ENCODE results near the gene P2RX5.
A peak's percentile ranks its signal among the peaks of the same experiment; 100 is the strongest.

Gene P2RX5

DNA sequence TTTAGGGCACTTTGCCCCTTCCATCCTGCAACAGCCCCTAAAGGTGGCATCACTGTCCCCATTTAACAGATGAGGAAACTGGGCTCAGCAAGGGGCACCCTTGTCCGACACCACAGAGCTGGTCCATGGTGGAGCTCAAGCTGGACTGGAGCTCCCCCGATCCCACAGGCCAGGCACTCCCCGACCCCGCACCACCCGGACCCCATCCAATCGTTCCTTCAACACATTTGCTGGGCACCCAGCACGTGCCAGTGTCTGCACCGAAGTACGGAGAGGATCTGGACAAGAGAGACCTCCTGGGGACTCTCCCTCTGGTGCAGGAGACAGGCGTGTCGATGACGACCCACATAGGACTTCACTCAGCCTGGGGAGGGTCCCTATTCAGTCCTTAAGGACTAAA lies 13.9 kb downstream of the P2RX5 start:
- Mint-ChIP-seq H3K27ac (no peak overlapping the region), H3K4me3 (no peak overlapping the region), H3K9me3 (no peaks in the 10 kb centered on the region), H3K4me1 (peaks cover 30% of the 10 kb centered on the region), H3K27me3 (no peaks in the 10 kb centered on the region), H3K36me3 (peaks cover 23% of the 10 kb centered on the region)
- DNase-seq (ENCODE audit: low spot score in 2 of 2) (no peak), ATAC-seq (ENCODE audit: low read depth) (no peak)

DNA sequence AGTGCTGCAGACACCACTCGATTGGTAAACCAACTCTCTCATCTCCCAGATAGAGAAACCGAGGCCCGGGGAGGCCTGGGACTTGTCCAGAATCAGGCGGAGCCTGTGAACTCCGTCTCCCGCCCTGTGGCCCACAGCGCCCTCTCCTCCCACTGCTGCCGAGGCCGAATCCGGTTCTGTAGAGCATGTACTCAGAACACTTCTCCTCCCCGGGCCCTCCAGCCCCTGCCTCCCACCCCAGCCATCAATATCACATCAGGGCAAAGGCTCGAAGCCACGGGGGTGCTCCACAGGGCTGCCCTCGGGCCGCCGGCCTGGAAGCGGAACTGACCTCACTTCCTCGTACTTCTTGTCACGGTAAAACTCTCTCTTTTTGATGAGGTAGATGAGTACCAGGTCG lies 14.4 kb downstream of the P2RX5 start:
- H3K27ac Mint-ChIP-seq, result no peak overlapping the region
- no peaks in the 10 kb centered on the region for H3K9me3 Mint-ChIP-seq
- H3K27me3 Mint-ChIP-seq, result no peaks in the 10 kb centered on the region
- no peak for ATAC-seq (ENCODE audit: low read depth)
- no peak for DNase-seq (ENCODE audit: low spot score in 2 of 2)
- peaks cover 30% of the 10 kb centered on the region for H3K4me1 Mint-ChIP-seq
- no peak overlapping the region for H3K4me3 Mint-ChIP-seq
- H3K36me3 Mint-ChIP-seq, result peaks cover 23% of the 10 kb centered on the region

DNA sequence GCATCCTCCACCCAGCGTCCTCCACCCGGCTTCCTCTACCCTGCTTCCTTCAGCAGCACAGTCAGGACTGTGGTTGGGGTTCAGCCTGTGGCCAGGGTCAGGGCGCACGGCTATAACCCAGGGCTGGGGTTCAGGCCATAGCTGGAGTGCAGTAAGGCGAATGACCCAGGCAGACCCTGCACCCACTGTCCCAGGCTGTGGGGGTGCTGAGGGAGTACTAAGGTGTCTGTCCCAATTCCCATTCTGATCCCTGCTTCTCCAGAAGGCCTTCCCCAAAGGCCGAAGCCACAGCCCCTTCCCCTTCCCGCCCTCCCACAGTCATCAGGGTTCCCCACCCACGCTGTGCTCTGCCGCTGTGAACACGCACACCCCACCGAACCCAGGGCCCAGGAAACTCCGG lies 14.9 kb downstream of the P2RX5 start:
- no peak overlapping the region for H3K27ac Mint-ChIP-seq
- H3K4me1 Mint-ChIP-seq, result peaks cover 30% of the 10 kb centered on the region
- H3K4me3 Mint-ChIP-seq, result no peak overlapping the region
- DNase-seq (ENCODE audit: low spot score in 2 of 2) (no peak), ATAC-seq (ENCODE audit: low read depth) (no peak)
- H3K27me3 Mint-ChIP-seq, result no peaks in the 10 kb centered on the region
- H3K36me3 Mint-ChIP-seq, result peaks cover 23% of the 10 kb centered on the region
- no peaks in the 10 kb centered on the region for H3K9me3 Mint-ChIP-seq

DNA sequence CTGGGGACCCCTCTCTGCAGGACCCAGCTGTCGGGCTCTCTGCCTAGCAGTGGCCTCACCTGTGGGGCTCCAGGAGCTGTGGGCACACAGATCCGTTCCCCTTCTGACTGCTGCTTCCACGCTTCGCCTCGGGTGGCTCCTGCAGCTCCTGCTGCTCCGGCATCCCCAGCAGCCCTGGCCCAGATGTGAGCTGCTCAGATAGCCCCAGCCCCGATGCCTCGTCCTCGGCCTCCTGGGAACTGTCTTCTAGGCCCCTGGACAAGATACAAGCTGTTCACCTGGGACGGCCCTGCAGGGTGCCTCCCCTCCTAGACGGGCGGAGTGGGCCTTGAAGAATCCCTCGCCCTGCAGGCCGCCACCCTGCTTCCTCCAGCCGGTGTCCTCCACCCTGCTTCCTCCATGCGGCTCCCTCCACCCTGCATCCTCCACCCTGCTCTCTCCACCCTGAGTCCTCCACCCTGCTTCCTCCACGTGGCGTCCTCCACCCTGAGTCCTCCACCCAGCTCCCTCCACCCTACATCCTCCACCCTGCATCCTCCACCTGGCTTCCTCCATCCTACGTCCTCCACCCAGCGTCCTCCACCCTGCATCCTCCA lies 16.3 kb downstream of the P2RX5 start:
- peaks cover 27% of the 10 kb centered on the region for H3K4me1 Mint-ChIP-seq
- no peaks in the 10 kb centered on the region for H3K27me3 Mint-ChIP-seq
- no peak overlapping the region for H3K4me3 Mint-ChIP-seq
- H3K36me3 Mint-ChIP-seq, result peaks cover 26% of the 10 kb centered on the region
- ATAC-seq (ENCODE audit: low read depth) (no peak), DNase-seq (ENCODE audit: low spot score in 2 of 2) (no peak)
- no peaks in the 10 kb centered on the region for H3K9me3 Mint-ChIP-seq
- peak overlapping the region; percentile 73 for H3K27ac Mint-ChIP-seq

DNA sequence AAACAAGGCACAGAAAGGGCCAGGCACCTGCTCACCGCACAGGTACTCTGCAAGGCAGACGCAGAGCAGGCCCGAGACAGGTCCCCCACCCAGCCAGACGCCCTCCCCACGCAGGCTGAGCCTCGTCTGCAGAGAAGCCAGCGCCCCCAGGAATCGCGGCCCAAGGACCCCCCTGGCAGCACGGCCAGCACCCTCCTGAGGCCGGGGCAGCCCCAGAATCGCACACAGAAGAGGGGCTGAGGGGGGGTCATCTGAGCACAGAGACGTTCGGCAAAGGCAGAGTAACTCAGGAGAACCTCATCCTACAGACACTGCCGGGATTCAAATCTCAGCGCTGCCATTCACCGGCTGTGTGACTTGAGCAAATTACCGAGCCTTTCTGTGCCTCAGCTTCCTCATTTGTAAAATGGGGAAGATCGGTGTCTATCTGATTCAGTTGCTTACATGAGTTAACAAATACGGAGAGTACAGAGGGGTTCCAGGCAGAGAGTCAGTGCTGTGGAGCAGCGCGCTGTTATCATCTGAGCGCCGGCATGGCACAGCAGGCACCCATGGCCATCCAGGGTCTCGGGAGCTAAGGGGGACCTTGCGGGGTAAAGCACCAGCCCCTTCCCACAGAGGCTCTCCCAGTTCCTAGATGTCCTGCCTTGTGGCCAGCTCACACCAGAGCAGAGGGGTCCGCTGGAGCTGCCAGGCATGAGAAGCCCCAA lies 17.0 kb downstream of the P2RX5 start:
- no peak overlapping the region for H3K27ac Mint-ChIP-seq
- ATAC-seq (ENCODE audit: low read depth), result no peak
- DNase-seq (ENCODE audit: low spot score in 2 of 2), result no peak
- H3K4me3 Mint-ChIP-seq, result no peak overlapping the region
- H3K4me1 Mint-ChIP-seq, result peaks cover 25% of the 10 kb centered on the region
- no peaks in the 10 kb centered on the region for H3K9me3 Mint-ChIP-seq
- H3K27me3 Mint-ChIP-seq, result no peaks in the 10 kb centered on the region
- H3K36me3 Mint-ChIP-seq, result peaks cover 26% of the 10 kb centered on the region

DNA sequence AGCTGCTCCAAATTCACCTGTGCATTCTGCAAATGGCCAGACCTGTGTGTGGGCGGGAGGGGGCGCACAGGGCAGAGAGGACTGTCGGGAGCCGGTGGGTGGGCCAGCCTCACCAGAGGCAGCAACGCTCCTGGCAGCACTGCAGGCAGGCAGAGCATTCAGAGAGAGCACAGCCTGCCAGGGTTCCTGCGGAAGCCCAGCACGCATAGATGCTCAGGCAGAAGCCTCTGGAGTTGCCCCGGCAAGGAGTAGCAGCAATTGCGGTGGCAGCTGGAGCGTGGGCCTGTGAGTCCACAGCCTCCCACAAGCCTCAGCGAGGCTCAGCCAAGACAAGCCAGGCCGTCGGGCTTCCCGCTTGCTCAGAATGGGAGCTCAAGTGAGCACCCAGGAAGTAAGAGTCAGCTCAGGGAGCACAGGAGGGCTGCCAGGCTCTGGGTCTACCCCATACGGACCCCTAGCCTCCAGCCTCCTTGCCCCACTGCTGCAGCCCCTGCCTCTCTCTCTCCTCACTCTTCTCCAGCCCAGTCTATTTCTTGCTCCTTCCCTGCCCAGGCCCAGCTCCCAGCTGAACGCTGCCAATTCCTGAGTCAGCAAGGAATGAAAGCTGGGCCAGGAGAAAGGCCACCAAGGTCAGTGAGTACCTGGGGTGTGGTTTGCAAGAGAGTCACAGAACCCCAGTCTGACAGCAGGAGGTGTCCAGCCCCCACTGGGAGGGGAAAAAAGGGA lies 17.7 kb downstream of the P2RX5 start:
- H3K27ac Mint-ChIP-seq, result no peak overlapping the region
- H3K36me3 Mint-ChIP-seq, result peaks cover 25% of the 10 kb centered on the region
- no peak for DNase-seq (ENCODE audit: low spot score in 2 of 2)
- H3K9me3 Mint-ChIP-seq, result no peaks in the 10 kb centered on the region
- H3K27me3 Mint-ChIP-seq, result no peaks in the 10 kb centered on the region
- no peak for ATAC-seq (ENCODE audit: low read depth)
- peaks cover 24% of the 10 kb centered on the region for H3K4me1 Mint-ChIP-seq
- no peak overlapping the region for H3K4me3 Mint-ChIP-seq

DNA sequence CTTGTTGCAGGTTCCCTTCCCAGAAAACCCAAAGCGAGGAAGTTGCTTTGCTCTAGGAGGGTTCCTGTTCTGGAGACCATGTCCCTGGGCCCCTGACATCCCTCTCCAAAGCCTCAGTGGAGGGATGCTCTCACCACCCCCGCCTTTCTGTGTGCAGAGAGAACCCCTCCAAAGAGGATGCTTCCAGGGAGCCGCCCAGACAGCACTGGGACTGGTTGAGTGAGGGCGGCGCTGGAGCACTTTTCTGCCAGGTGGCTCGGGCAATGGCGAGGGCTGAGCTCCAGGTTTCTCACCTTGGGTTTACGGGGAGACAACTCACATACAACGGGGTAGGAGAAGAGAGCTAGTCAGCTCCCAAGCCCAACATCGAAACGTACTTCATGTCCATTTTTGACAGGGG lies 20.1 kb downstream of the P2RX5 start:
- ATAC-seq (ENCODE audit: low read depth), result no peak
- Mint-ChIP-seq H3K27ac (no peak overlapping the region), H3K36me3 (peaks cover 16% of the 10 kb centered on the region), H3K4me1 (peaks cover 18% of the 10 kb centered on the region), H3K9me3 (no peaks in the 10 kb centered on the region), H3K27me3 (no peaks in the 10 kb centered on the region), H3K4me3 (no peak overlapping the region)
- DNase-seq (ENCODE audit: low spot score in 2 of 2), result no peak

DNA sequence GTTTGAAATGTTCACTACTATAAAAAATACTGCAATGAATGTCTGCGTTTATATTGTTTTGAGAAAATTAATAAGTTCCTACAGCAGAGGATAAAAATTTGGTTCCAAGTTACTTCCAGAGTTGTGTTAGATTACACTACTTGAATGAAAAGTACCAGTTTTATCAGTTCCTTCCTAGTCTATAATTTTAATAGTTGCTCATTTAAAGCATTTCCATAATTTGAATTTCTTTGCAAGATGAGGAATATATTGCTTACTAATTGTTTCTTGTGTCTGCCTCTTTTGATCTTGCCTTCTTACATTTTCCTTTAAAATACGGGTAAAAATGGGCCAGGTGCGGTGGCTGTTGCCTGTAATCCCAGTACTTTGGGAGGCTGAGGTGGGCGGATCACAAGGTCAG lies 23.4 kb downstream of the P2RX5 start:
- no peak for ATAC-seq (ENCODE audit: low read depth)
- Mint-ChIP-seq H3K36me3 (peaks cover 6% of the 10 kb centered on the region), H3K4me1 (peaks cover 15% of the 10 kb centered on the region), H3K4me3 (no peak overlapping the region), H3K9me3 (no peaks in the 10 kb centered on the region), H3K27ac (no peak overlapping the region), H3K27me3 (no peaks in the 10 kb centered on the region)
- no peak for DNase-seq (ENCODE audit: low spot score in 2 of 2)

DNA sequence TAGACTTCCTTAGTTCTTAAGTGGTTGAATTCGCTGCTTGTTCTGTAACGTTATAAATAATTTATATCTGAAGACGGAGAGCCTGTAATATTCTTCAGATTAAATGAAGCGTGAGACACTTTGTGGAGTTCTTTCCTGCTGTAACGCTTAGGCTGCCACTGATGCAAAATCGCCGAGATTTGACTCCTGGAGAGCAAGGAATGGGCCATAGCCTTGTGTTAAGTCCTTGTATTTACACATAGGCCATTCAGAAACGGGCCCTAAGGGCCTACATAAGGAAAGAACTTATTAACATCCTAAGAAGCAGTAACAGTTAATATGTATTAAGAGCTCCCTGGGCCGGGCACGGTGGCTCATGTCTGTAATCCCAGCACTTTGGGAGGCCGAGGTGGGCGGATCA lies 26.4 kb downstream of the P2RX5 start:
- peaks cover 21% of the 10 kb centered on the region for H3K4me1 Mint-ChIP-seq
- ATAC-seq (ENCODE audit: low read depth), result no peak
- no peaks in the 10 kb centered on the region for H3K9me3 Mint-ChIP-seq
- H3K27me3 Mint-ChIP-seq, result no peaks in the 10 kb centered on the region
- H3K4me3 Mint-ChIP-seq, result peak overlapping the region; percentile 98
- H3K36me3 Mint-ChIP-seq, result peaks cover 5% of the 10 kb centered on the region
- H3K27ac Mint-ChIP-seq, result peak overlapping the region; percentile 97
- no peak for DNase-seq (ENCODE audit: low spot score in 2 of 2)

DNA sequence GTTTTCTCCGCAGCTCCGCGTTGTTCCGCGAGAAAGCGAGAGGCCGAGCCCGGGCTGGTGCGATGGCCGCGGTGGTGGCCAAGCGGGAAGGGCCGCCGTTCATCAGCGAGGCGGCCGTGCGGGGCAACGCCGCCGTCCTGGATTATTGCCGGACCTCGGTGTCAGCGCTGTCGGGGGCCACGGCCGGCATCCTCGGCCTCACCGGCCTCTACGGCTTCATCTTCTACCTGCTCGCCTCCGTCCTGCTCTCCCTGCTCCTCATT lies 26.9 kb downstream of the P2RX5 start:
- DNase-seq (ENCODE audit: low spot score in 2 of 2) (no peak), ATAC-seq (ENCODE audit: low read depth) (no peak)
- Mint-ChIP-seq H3K9me3 (no peaks in the 10 kb centered on the region), H3K27me3 (no peaks in the 10 kb centered on the region), H3K4me3 (peak overlapping the region; percentile 98), H3K4me1 (peaks cover 21% of the 10 kb centered on the region), H3K36me3 (peaks cover 5% of the 10 kb centered on the region), H3K27ac (peak overlapping the region; percentile 97)

DNA sequence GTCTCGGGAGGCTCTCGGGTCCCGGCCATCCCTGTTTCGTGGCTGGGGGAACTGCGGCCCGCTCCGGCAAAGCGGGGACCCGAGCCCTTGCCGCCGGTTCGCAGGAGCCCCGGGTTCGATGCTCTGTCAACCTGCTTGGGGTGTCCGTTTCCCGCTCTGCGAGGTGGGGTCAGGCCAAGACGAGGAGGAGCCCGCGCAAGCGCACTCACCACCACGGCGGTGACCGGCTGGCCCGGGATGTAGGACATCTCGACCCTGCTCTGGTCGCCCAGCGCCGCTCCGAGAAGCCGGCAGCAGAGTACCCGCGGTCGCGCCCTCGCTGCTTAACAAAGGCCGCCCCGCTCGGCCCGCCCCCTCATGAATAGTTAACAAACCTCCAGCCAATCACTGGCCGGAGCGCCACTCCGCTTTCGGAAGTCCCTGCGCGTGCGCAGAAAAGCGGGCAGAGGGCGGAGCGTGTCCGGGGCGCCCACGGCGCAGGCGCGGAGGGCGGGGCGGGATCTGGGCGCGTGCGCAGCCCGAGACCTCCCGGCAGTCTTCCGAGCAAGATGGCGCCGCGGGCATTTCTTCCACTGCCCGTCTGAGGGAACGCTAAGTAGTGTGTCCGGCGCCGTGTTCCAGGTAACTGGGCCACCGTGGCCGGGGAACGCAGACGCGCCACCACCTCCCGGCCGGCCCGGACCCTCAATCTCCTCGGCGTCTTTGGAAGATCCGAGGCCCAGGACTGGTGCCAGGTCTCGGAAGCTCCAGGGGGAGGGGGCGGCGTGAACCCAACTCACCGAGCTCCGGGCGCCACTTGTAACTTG lies 27.5 kb downstream of the P2RX5 start, which contains the start of the genes EMC6 and TAX1BP3:
EMC6 (plus strand) TSS at position 534 of the 806 bp plus-strand sequence. CDS start 335 bp downstream, outside the sequence.
TAX1BP3 (minus strand) TSS at position 300 of the 806 bp plus-strand sequence; CDS start at position 248, 52 bp downstream.
- Mint-ChIP-seq H3K4me1 (peaks cover 21% of the 10 kb centered on the region), H3K9me3 (no peaks in the 10 kb centered on the region), H3K27me3 (no peaks in the 10 kb centered on the region), H3K4me3 (peak within 1 kb of the TSS; percentile 98), H3K36me3 (peaks cover 5% of the 10 kb centered on the region), H3K27ac (peak within 1 kb of the TSS; percentile 97)
- ATAC-seq (ENCODE audit: low read depth) (peak; percentile 90), DNase-seq (ENCODE audit: low spot score in 2 of 2) (peak; percentile 99 to 100)

DNA sequence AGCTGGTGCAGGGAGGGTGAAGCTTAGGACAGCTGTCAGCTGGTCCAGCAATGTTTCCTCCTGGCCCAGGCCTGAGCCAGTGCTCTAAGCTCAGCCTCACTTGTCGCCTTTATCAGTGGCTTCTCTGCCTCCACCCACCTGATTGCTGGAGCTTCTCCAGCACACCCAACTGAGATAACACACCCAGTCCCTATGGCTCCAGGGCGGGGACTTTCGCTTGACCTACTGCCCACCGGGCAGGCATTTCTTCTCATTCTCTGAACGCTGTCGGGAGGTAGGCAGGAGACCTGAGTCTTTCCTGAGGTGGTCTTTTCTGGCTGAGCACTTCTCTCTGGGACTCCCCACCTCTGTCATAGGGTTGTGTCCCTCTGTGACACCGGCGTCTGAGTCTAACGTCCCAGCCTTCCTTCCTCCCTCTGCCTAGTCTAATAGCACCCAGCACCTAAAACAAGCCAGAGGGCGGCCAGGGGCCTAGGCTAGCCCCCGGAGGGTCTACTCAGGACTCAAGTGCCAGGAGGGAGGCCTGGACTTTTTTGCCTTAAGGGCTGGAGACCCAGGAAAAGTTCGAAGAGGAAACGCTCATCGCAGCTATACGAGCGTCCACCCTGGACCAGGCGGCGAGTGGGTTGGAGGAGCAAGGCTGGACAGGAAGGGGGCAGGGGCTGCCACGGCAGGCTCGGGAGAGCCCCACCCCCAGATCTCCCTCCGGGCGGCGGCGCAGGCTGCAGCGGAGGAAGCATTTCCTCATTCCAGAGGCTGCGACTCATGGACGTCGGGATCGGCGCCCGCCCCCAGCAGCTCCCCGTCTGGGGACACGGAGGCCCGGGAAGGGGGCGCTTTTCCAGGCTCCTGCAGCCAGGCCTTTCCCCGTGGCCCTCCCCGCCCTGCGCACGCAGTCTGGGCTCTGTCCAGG lies 28.3 kb downstream of the P2RX5 start:
- H3K9me3 Mint-ChIP-seq, result no peaks in the 10 kb centered on the region
- H3K4me3 Mint-ChIP-seq, result peak overlapping the region; percentile 98
- ATAC-seq (ENCODE audit: low read depth), result peak; percentile 3
- peaks cover 5% of the 10 kb centered on the region for H3K36me3 Mint-ChIP-seq
- DNase-seq (ENCODE audit: low spot score in 2 of 2), result no peak
- peak overlapping the region; percentile 55 for H3K27ac Mint-ChIP-seq
- H3K4me1 Mint-ChIP-seq, result peaks cover 21% of the 10 kb centered on the region
- no peaks in the 10 kb centered on the region for H3K27me3 Mint-ChIP-seq

DNA sequence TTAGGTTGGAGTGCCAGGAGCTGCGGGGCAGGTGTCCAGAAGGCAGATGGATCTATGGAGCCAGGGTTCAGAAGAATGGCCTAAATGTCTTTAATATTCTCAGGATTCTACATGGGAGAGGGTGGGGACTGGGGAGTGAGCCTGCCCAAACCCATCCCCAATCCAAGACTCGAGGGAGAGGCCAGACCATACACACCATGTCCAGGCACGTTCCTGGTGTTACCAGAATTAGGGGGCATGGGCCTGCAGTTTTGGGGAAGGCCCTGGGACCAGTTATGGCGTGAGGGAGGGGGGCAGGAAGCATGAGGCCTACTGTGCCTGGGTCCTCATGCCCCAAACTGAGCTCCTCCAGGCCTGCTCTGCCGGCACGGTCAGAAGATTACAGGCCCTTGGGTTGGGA lies 29.4 kb downstream of the P2RX5 start:
- Mint-ChIP-seq H3K27me3 (no peaks in the 10 kb centered on the region), H3K36me3 (peaks cover 2% of the 10 kb centered on the region), H3K27ac (no peak overlapping the region), H3K4me1 (peaks cover 15% of the 10 kb centered on the region), H3K9me3 (no peaks in the 10 kb centered on the region), H3K4me3 (peak overlapping the region; percentile 89)
- ATAC-seq (ENCODE audit: low read depth), result no peak
- DNase-seq (ENCODE audit: low spot score in 2 of 2), result no peak
